HG03280 (cell line): ENCODE measurements around the gene DLX6.

ENCODE experiments used
- ATAC-seq: cut with Tn5 transposase; IDR thresholded peaks from one replicate; pipeline ENCODE4 v1.9.1; 2021; ENCODE audit warnings: mild to moderate bottlenecking, moderate library complexity; ENCODE audit not compliant: unreplicated experiment

The DLX6 gene

GRCh38 chr7:96995406-96996110, 9.8 kb upstream of the DLX6 start:
- ATAC-seq = no peak

DNA sequence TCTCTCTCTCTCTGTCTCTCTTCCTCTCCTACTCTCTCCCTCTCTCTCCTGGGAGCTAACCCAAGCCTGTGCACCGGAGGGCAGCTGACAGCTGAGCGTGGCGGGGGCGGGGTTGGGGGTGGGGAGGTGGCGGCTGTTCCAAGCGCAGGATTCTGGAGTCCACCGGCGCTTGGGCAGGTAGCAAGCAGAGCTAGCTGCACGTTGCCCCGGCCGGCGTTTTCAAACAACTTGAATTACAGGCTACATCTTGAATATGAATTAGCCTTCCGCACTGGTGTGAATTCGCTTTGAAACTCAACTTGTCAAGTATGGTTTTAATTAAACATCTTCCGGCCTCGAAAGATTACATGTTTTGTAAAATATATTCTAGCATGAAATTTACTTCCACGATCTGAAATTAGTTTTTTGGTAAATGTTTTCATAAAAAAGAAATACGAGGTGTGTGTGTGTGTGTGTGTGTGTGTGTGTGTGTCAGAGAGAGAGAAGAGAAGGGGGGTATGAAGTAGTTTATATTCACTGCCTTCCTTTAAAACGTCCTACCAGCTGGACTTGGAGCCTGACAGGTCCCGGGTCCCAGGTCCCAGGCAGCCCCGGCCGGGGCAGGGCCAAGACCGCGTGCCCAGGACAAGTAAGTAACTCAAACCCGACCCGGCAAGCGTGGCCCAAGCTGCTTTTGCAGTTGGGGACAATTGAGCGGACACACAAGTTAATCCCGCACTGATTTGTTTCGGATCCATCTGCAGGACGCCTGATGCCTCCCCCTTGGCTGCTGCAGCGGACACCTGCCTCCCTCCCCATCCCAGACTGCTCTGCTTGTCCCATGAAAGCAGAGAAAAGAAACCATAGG, 9.0 kb upstream of the DLX6 start:
- ATAC-seq = no peak

GRCh38 chr7:96996958-96997511, 8.3 kb upstream of the DLX6 start:
- no peak for ATAC-seq

- no peak for ATAC-seq
Measured at GRCh38 chr7:96997512-96998032, 7.8 kb upstream of the DLX6 start.

DNA sequence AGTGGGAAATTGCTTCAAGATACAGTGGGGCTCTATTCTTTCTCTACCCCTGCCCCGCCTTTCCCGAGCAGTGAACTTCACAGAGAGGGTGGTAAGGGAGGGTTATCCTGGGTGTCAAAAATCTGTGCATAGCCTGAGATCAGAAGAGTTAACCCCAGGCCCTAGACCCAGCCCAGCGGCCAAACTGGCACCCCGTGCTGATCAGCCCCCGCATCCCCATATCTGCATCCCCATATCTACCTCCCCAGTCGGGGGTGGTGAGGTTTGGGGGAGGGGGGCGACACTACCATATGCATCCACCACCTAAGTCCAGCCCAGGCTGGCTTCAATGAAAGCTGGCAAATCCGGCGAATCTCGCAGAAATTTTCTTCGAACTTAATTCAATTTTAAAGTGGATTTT, 7.0 kb upstream of the DLX6 start:
- ATAC-seq = no peak

DNA sequence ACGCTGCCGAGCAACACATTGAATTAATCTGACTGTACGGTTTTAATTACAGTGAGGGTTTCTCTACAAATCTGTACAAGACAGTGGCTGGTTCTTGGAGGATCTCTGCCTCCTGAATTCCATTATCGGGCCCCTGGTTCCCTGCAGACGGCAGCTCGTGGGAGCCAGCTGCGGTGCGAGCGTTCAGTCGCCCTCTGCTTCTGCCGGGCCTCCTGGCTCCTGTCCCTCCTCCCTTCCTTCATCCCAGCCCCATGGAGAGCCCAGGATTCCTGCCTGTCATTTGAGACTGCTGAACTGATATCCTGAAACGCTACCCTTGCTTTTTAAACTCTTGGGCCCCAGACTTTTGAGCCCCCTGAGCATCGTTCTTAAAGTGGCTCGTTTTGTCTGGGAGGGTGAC, 6.6 kb upstream of the DLX6 start:
- ATAC-seq = no peak

DNA sequence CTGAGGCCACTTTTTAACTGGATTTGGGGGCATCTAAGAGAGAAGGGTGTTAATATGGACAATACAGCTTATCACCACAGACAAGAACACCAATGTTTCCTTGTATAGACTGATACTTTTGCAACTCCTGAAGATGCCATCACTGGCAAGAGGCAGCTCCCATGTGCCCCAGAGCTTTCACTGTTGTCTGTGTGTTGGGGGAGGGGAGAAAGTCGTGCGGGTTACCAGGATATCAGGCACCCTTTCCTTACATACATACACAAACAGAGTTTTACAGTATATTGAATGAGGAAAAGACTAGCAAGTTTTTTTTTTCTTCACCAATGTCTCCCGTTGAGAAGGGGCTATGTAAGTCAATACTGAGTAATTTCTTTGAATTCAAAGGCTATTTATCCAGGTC, 4.1 kb upstream of the DLX6 start:
- ATAC-seq = no peak

- no peak for ATAC-seq
Measured at GRCh38 chr7:97001656-97002554, 3.4 kb upstream of the DLX6 start.

GRCh38 chr7:97002555-97003261, 2.6 kb upstream of the DLX6 start:
- no peak for ATAC-seq

DNA sequence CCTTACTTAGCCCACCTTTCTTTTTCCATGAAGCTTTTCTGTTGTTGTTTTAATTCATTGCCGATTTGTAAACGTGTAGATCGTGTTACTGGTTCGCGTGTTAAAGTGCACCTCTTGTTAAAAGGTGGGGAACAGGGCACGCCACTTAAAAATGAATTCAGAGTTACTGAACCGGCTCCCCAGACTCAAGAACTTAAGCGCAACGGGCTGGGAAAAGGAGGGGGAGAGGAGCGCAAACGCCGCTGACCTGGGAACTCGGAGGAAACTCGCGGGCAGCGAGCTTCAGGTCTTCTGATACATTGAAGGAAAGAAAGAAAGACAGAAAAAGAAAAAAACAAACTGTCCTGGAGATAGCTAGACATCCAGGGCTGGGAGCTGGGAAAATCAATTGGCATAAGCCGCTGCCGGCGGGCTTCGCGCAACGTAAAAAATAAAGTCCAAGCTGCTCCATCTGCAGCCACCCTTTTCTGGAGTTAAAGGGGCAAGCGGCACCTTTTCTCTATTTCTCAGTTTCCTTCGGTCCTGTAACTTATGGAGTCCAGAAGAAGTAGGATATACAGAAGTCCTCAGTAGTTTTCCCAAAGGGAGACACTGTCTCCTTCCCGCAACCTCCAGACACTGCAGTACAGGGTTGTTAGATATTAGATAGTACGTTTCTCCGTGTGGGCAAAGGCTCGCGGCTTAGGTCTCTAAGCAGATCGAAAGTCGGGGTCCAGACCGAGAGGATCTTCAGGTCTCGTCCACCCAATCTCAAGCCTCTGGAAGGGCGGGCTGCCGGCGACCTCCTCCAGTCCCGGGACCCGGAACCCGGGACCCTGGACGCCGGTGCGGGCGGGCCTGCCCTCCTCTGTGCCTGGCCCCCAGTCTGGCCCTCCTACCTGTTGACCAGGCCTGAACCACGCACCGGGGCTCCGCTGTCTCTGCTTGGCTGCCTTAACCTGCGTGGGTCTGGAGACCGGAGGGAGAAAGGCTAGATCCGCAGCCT, 1.8 kb upstream of the DLX6 start:
- no peak for ATAC-seq

DNA sequence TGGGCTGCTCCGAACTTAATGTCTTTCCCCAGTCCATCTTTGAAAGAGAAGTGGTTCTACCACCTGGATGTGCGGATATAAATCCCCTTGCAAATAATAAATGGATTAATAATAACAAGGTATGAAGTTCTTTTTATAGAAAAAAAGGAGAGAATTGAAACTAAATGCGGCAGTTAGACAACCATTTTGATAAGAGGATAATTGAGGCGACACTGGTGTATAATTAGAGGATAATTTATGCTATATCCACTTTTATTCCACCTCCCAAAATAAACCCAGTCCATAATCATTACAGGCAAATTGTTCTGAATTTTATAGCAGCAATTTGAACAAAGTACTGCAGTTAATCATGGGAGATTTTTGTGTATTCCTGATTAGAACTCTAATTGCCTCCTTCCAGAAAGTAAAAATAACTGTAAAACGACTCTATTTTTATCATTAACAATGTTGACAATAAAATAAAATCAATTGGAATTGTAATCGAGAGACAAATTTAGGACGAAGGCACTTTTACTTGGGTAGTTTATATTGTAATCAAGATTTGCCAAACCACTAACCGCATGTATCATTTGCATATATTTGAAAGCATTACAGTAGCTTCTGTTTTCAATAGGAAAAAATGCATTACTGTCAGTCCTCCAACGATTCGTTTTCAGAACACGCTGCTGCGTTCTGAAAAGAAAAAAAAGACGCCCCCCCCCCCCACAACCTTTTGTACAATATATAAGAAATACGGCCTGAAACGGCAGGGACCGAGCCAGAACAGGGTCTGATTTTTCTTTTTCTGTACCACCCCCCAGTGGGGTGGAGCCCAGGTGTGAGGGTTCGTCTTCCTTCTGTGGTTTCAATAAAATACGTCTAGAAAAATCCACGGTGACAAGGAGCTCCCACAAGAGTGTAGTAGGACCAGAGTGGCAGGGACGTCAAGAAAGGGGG, 838 bp upstream of the DLX6 start:
- no peak for ATAC-seq

- no peak for ATAC-seq
Measured at GRCh38 chr7:97006055-97006815, 882 bp downstream of the DLX6 start.

DNA sequence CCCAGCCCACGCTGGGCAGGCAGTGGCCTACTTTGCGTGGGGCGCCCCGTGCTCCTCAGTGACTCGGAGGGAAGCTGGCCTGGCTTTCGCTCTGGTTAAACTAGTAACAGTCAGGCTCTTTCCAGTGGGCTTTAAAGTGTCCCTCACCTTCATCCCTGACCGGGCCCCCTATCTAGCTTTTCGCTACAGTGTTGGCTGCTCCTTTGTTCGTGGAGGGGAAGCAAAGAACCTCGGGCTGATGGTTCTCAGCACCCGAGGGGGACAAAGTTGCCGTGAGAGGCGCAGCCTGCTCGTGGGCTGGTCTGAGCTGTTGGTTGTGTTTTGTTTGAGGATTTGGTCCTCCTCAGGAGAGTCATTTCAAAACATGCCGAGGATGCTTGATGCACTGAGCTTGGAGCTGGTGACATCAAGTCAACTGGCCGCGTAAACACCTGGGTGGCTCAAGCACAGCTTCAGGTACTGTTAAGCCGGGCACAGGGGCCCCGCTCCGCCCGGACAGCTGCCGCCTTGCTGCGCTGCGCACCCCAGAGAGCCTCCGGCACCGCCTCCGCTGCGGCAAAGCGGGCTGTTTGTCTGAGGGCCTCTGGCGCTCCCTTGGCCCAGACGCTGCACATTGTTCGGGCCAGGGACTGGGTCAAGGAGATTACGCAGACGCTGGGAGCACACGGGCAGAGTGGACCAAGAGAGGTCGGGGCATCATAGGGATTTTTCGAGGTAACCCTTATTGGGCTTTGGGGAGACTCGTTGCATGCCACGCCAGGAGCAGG, 1.6 kb downstream of the DLX6 start:
- ATAC-seq = no peak

DNA sequence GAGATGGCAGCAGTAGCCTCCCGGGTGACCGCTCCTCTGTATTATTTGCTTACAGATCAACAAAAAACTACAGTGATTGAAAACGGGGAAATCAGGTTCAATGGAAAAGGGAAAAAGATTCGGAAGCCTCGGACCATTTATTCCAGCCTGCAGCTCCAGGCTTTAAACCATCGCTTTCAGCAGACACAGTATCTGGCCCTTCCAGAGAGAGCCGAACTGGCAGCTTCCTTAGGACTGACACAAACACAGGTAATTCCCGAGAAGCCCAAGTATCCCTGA, 2.2 kb downstream of the DLX6 start:
- no peak for ATAC-seq

- ATAC-seq = no peak
Measured at GRCh38 chr7:97008275-97008917, 3.0 kb downstream of the DLX6 start.
